ENCODE measurements around the gene BPIFB1.

BPIFB1 gene

GRCh38 chr20:33328157-33329137, 45.4 kb downstream of the BPIFB1 start:
- DNase-seq, result no peak

GRCh38 chr20:33332905-33333456, 50.0 kb downstream of the BPIFB1 start:
- DNase-seq, result no peak

- DNase-seq, result no peak
Measured at GRCh38 chr20:33333616-33334015, 50.6 kb downstream of the BPIFB1 start.

- DNase-seq, result no peak
Measured at GRCh38 chr20:33334111-33334510, 51.1 kb downstream of the BPIFB1 start.

- no peak for DNase-seq
Measured at GRCh38 chr20:33336375-33336774, 53.4 kb downstream of the BPIFB1 start.

GRCh38 chr20:33337119-33337518, 54.1 kb downstream of the BPIFB1 start:
- no peak for DNase-seq

GRCh38 chr20:33337531-33338165, 54.6 kb downstream of the BPIFB1 start:
- DNase-seq, result no peak

GRCh38 chr20:33338467-33339258, 55.6 kb downstream of the BPIFB1 start:
- no peak for DNase-seq

- DNase-seq, result peak; percentile 89
Measured at GRCh38 chr20:33339515-33340058, 56.6 kb downstream of the BPIFB1 start.

- DNase-seq, result no peak
Measured at GRCh38 chr20:33343521-33343920, 60.5 kb downstream of the BPIFB1 start.

GRCh38 chr20:33345342-33345741, 62.3 kb downstream of the BPIFB1 start:
- no peak for DNase-seq

- no peak for DNase-seq
Measured at GRCh38 chr20:33348136-33348937, 65.3 kb downstream of the BPIFB1 start.

GRCh38 chr20:33349493-33349892, 66.5 kb downstream of the BPIFB1 start:
- no peak for DNase-seq

GRCh38 chr20:33351696-33352095, 68.7 kb downstream of the BPIFB1 start:
- DNase-seq, result no peak

GRCh38 chr20:33352258-33353012, 69.4 kb downstream of the BPIFB1 start:
- DNase-seq, result no peak

- DNase-seq, result no peak
Measured at GRCh38 chr20:33353013-33353402, 70.0 kb downstream of the BPIFB1 start.
